Suprapubic skin (tissue), 4 donors: ENCODE results near the gene DGKB. TPM values are rescaled to one million over a fixed set of nuclear protein-coding genes. Genes with fewer than 3 reads are reported as not detected.

Experiments used
- DNase-seq, 2 donors: peaks; one replicate each; pipeline ENCODE4 v3.0.0-alpha.2; 2019; ENCODE audit warnings: low spot score in 2 of 2
- H3K27ac ChIP-seq: fragments of 200-600 bp; sonication (generic); one replicate; pipeline ENCODE4 v1.5.1; 2019
- H3K27me3 ChIP-seq: fragments of 200-600 bp; sonication (generic); one replicate; pipeline ENCODE4 v1.5.1; 2019
- H3K36me3 ChIP-seq: fragments of 200-600 bp; sonication (generic); one replicate; pipeline ENCODE4 v1.5.1; 2019
- H3K4me1 ChIP-seq: fragments of 200-600 bp; sonication (generic); one replicate; pipeline ENCODE4 v1.5.1; 2019
- H3K4me3 ChIP-seq: fragments of 200-600 bp; sonication (generic); one replicate; pipeline ENCODE4 v1.5.1; 2019; ENCODE audit warnings: mild to moderate bottlenecking
- H3K9me3 ChIP-seq: fragments of 200-600 bp; sonication (generic); one replicate; pipeline ENCODE4 v1.5.1; 2019
- EP300 ChIP-seq: sonication (generic); formaldehyde crosslinking; IDR thresholded peaks from one replicate; pipeline ENCODE4 v1.6.1; 2017; ENCODE audit warnings: antibody characterized with exemption
- POLR2A ChIP-seq, 2 donors: fragments of 450-650 bp; IDR thresholded peaks; one replicate each; pipeline ENCODE4 v1.6.1; 2017; ENCODE audit warnings: antibody characterized with exemption in 2 of 2, mild to moderate bottlenecking in 2 of 2, moderate library complexity in 2 of 2
- POLR2AphosphoS5 ChIP-seq, 3 donors: sonication (generic); formaldehyde crosslinking; IDR thresholded peaks; one replicate each; pipeline ENCODE4 v1.6.1; 2017; ENCODE audit warnings: antibody characterized with exemption in 3 of 3
- WGBS: methylation state at CpG from one replicate; pipeline ENCODE4 v1.1.5; 2018; 5-methylcytosine and 5-hydroxymethylcytosine counted together
- total RNA-seq, 4 donors: library from RNA; depleted of rRNA; stranded (reverse); fragments of >200 nt; gene quantifications; one replicate each; pipeline ENCODE4 v1.1.0, GENCODE V29; 2016
- TF ChIP-seq, protein P1 (sequence below), 2 donors: fragments of 200-600 bp in 1 of 2; fragments of 450-650 bp in 1 of 2; sonication (generic) in 1 of 2; IDR thresholded peaks; one replicate each; pipeline ENCODE4 v1.5.1; 2016 to 2019; ENCODE audit warnings: antibody characterized with exemption in 2 of 2, mild to moderate bottlenecking in 1 of 2, moderate library complexity in 1 of 2

Gene DGKB
- total RNA-seq, 4 donors from 2014 or later, result 0.17 to 0.30 TPM; not detected in 2

DNA sequence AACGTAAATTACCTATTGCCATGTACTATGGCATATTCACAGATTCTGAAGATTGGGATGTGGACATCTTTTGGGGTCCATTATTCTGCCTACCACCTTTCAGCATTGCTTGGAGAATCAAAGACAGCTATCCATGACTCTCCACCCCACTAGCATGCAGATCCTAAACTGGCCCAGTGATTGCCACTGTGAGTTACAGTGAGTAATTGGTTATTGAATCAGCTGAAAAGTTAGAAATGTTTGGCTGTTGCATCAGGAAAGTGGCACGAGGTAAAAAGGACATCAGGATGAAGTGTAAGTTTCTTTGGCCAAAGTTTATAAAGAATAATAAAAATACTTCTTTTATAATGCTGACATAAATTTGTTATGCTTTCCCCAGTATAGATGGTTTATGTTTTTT, 764.9 kb downstream of the DGKB start:
- Histone ChIP-seq H3K9me3 (no peaks in the 10 kb centered on the region), H3K4me3 (no peak overlapping the region), H3K4me1 (no peaks in the 10 kb centered on the region), H3K36me3 (no peaks in the 10 kb centered on the region), H3K27me3 (no peaks in the 10 kb centered on the region), H3K27ac (no peak overlapping the region)
- whole genome bisulfite sequencing, result 71% methylated on average over 2 of the region's 2 CpGs
- no peak for DNase-seq
- no peak for TF ChIP-seq POLR2A (IDR thresholded peaks at IDR 0.05)
- TF ChIP-seq, protein P1, sequence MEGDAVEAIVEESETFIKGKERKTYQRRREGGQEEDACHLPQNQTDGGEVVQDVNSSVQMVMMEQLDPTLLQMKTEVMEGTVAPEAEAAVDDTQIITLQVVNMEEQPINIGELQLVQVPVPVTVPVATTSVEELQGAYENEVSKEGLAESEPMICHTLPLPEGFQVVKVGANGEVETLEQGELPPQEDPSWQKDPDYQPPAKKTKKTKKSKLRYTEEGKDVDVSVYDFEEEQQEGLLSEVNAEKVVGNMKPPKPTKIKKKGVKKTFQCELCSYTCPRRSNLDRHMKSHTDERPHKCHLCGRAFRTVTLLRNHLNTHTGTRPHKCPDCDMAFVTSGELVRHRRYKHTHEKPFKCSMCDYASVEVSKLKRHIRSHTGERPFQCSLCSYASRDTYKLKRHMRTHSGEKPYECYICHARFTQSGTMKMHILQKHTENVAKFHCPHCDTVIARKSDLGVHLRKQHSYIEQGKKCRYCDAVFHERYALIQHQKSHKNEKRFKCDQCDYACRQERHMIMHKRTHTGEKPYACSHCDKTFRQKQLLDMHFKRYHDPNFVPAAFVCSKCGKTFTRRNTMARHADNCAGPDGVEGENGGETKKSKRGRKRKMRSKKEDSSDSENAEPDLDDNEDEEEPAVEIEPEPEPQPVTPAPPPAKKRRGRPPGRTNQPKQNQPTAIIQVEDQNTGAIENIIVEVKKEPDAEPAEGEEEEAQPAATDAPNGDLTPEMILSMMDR (IDR thresholded peaks at IDR 0.05), result no peak
- no peak for TF ChIP-seq POLR2AphosphoS5 (IDR thresholded peaks at IDR 0.05)
- no peak for TF ChIP-seq EP300

- no peaks in the 10 kb centered on the region for H3K9me3 ChIP-seq
- 85% methylated on average over 1 of the region's 1 CpG for WGBS
- H3K36me3 ChIP-seq, result no peaks in the 10 kb centered on the region
- H3K27me3 ChIP-seq, result no peaks in the 10 kb centered on the region
- TF ChIP-seq EP300 (no peak), POLR2A (IDR thresholded peaks at IDR 0.05) (no peak), POLR2AphosphoS5 (IDR thresholded peaks at IDR 0.05) (no peak)
- TF ChIP-seq, protein P1 (IDR thresholded peaks at IDR 0.05), result no peak
- no peaks in the 10 kb centered on the region for H3K4me1 ChIP-seq
- no peak for DNase-seq
- no peak overlapping the region for H3K27ac ChIP-seq
- H3K4me3 ChIP-seq, result no peak overlapping the region
Observed at GRCh38 chr7:14133752-14134151, 768.8 kb downstream of the DGKB start.

DNA sequence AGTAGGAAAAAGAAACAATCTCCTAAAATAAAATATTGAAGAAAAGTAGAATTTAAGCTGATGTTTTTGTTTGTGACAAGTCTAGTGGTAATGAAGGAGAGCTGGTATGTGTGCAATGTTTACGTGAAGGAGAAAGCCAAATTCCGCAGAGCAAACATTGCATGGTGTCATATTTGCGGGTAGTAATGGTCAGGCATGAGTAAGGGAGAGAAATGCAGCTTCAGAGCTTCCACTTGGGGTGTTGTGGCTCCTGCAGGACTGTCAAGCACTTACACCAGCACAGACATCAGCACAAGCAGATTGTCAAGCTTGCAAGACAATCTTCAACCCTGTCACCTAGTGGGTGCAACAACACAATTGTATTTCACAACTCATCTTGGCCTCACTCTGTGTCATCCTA, 776.6 kb downstream of the DGKB start:
- 91% methylated on average over 3 of the region's 3 CpGs for WGBS
- H3K36me3 ChIP-seq, result no peaks in the 10 kb centered on the region
- no peak overlapping the region for H3K27ac ChIP-seq
- no peaks in the 10 kb centered on the region for H3K27me3 ChIP-seq
- TF ChIP-seq POLR2A (IDR thresholded peaks at IDR 0.05) (no peak), EP300 (no peak), POLR2AphosphoS5 (IDR thresholded peaks at IDR 0.05) (no peak)
- TF ChIP-seq, protein P1 (IDR thresholded peaks at IDR 0.05), result no peak
- DNase-seq, result no peak
- no peaks in the 10 kb centered on the region for H3K4me1 ChIP-seq
- no peaks in the 10 kb centered on the region for H3K9me3 ChIP-seq
- no peak overlapping the region for H3K4me3 ChIP-seq

GRCh38 chr7:14124716-14125115, 777.8 kb downstream of the DGKB start:
- no peaks in the 10 kb centered on the region for H3K4me1 ChIP-seq
- DNase-seq, result no peak
- TF ChIP-seq, protein P1 (IDR thresholded peaks at IDR 0.05), result no peak
- TF ChIP-seq POLR2A (IDR thresholded peaks at IDR 0.05), result no peak
- TF ChIP-seq EP300, result no peak
- no peak for TF ChIP-seq POLR2AphosphoS5 (IDR thresholded peaks at IDR 0.05)
- H3K27ac ChIP-seq, result no peak overlapping the region
- H3K4me3 ChIP-seq, result no peak overlapping the region
- no peaks in the 10 kb centered on the region for H3K9me3 ChIP-seq
- no peaks in the 10 kb centered on the region for H3K36me3 ChIP-seq
- H3K27me3 ChIP-seq, result no peaks in the 10 kb centered on the region
- WGBS, result 56% methylated on average over 2 of the region's 2 CpGs

DNA sequence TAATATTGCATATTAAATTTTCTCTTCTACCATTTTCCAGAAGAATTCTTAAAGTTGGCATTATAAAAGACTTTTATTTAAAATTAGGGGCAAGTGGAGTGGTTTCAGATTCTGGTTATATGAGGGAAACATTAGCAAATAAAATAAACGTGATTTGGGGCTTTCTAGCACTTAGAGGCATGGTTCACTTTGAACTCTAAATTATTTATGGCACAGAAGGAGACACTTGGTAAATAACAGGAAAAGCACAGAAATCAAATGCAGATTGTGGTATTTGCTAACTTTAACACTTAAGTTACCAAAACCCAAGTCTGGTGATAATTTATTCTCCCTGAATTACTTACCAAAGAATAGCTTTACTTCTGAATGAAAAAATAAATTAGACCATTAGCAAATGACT, 778.6 kb downstream of the DGKB start:
- 16% methylated on average over 1 of the region's 1 CpG for WGBS
- no peak overlapping the region for H3K27ac ChIP-seq
- no peaks in the 10 kb centered on the region for H3K9me3 ChIP-seq
- H3K4me1 ChIP-seq, result no peaks in the 10 kb centered on the region
- no peak overlapping the region for H3K4me3 ChIP-seq
- no peak for DNase-seq
- TF ChIP-seq POLR2AphosphoS5 (IDR thresholded peaks at IDR 0.05) (no peak), EP300 (no peak)
- H3K27me3 ChIP-seq, result no peaks in the 10 kb centered on the region
- no peaks in the 10 kb centered on the region for H3K36me3 ChIP-seq

DNA sequence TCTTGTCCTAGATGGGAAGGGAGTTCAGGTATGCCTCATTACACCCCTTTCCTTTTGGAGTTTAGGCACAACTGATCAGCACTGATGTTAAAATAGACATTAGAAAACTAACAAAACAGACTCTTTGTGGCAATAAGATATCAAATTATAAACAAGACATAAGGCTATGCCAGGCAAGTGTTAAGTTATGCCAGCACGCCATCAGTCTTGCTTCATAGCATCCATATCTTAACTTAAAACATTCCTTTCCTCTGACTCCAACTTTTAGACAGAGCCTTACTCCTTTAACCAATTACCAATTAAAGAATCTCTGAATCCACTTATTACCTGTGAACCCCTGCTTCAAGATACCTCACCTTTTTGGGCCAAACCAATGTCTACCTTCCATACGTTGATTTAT, 786.9 kb downstream of the DGKB start:
- no peak overlapping the region for H3K27ac ChIP-seq
- DNase-seq, result no peak
- no peaks in the 10 kb centered on the region for H3K9me3 ChIP-seq
- no peaks in the 10 kb centered on the region for H3K4me1 ChIP-seq
- no peaks in the 10 kb centered on the region for H3K27me3 ChIP-seq
- 71% methylated on average over 2 of the region's 2 CpGs for WGBS
- TF ChIP-seq POLR2AphosphoS5 (IDR thresholded peaks at IDR 0.05) (no peak), EP300 (no peak), POLR2A (IDR thresholded peaks at IDR 0.05) (no peak)
- TF ChIP-seq, protein P1 (IDR thresholded peaks at IDR 0.05), result no peak
- H3K36me3 ChIP-seq, result no peaks in the 10 kb centered on the region
- no peak overlapping the region for H3K4me3 ChIP-seq
